ENCODE measurements around the gene C8G. TPM values are rescaled to one million over a fixed set of nuclear protein-coding genes. Genes with fewer than 3 reads are reported as not detected.
A peak's percentile ranks its signal among the peaks of the same experiment; 100 is the strongest.

C8G gene
- total and polyA plus RNA-seq, 9 of the 15 experiments (the other 6 are each of a cell fraction or from before 2014, with no cell fraction given): 0.35 to 5.9 (median 2.7) TPM; not detected in 2

GRCh38 chr9:136945333-136946227, 537 bp downstream of the C8G start (continued):
- peak; percentile 14; the same call in 1 of the 2 replicates for TF ChIP-seq POLR2G (IDR thresholded peaks at IDR 0.05; ENCODE audit: low read depth, low read length)
- no peak for TF ChIP-seq ILK (tag; IDR thresholded peaks at IDR 0.05; ENCODE audit: borderline replicate concordance, low read depth)
- TF ChIP-seq BRD4 (IDR thresholded peaks at IDR 0.05): no peak
- TF ChIP-seq MNT (conservative IDR thresholded peaks at IDR 0.05): 0 out of 4 replicates have a peak, but pooled peaks of 1 of the 2 experiments have one; percentile 24
- TF ChIP-seq ZFX (CRISPR knock-in tag; IDR thresholded peaks at IDR 0.05): peak; percentile 14; the same call in 1 of the 2 replicates
- no peak for TF ChIP-seq ARHGAP35 (IDR thresholded peaks at IDR 0.05; ENCODE audit: partially characterized antibody)
- TF ChIP-seq KAT2B (IDR thresholded peaks at IDR 0.05; ENCODE audit: low read depth, low read length): no peak
- TF ChIP-seq ZC3H4 (CRISPR knock-in tag; IDR thresholded peaks at IDR 0.05; ENCODE audit: borderline replicate concordance): 0 out of 2 replicates have a peak, but pooled peaks have one; percentile 32
- TF ChIP-seq ZNF644 (tag; IDR thresholded peaks at IDR 0.05; ENCODE audit: low read depth): 0 out of 2 replicates have a peak, but pooled peaks have one; percentile 3
- TF ChIP-seq LARP7 (IDR thresholded peaks at IDR 0.05): no peak
- 0 out of 2 replicates have a peak, but pooled peaks have one; percentile 13 for TF ChIP-seq HDGF (IDR thresholded peaks at IDR 0.05)
- TF ChIP-seq ZNF740 (CRISPR knock-in tag; IDR thresholded peaks at IDR 0.05): peak; percentile 90
- peak in 1 of 2 experiments; percentile 60; a peak in 1 of 4 replicates for TF ChIP-seq ZNF740 (tag; IDR thresholded peaks at IDR 0.05)
- TF ChIP-seq SMAD4 (CRISPR knock-in tag; conservative IDR thresholded peaks at IDR 0.05): no peak
- peak; percentile 35 for TF ChIP-seq PCBP1 (IDR thresholded peaks at IDR 0.05; ENCODE audit: low read depth, low read length, poor library complexity, severe bottlenecking)
- TF ChIP-seq ZNF175 (CRISPR knock-in tag; IDR thresholded peaks at IDR 0.05; ENCODE audit: low read depth): no peak
- TF ChIP-seq HMGN3 (IDR thresholded peaks at IDR 0.05; ENCODE audit: borderline replicate concordance, extremely low read depth, insufficient read length, low read depth, low read length): peak; percentile 23
- TF ChIP-seq USF1 (CRISPR knock-in tag; IDR thresholded peaks at IDR 0.05): no peak
